Stimulated activated CD8-positive, alpha-beta memory T cell treated with anti-CD3 and anti-CD28 coated beads, Interleukin-4, amount 100 ng/mL, for 24 hours (primary cell): ENCODE measurements around the gene NRARP.
A peak's percentile ranks its signal among the peaks of the same experiment; 100 is the strongest.
"Not testable (repeated sequence)": the region's sequence is repeated elsewhere in the genome, so short reads cannot be mapped to it uniquely, and the experiment has no call there.

Source experiments
- DNase-seq: peaks from one replicate; pipeline ENCODE4 v3.0.0-alpha.2; 2020; ENCODE audit warnings: low read depth

Gene NRARP

GRCh38 chr9:137302118-137302448 is at the start of gene NRARP:
NRARP (minus strand) TSS chr9:137302271; CDS start chr9:137301928, 343 bp downstream.
- peak; percentile 85 for DNase-seq

GRCh38 chr9:137350696-137351584 is 48.9 kb upstream of the NRARP start:
- DNase-seq: no peak

GRCh38 chr9:137349471-137350033 is 47.5 kb upstream of the NRARP start:
- no peak for DNase-seq

GRCh38 chr9:137348769-137349470 is 46.8 kb upstream of the NRARP start:
- no peak for DNase-seq

- no peak for DNase-seq
These were observed 45.9 kb upstream of the NRARP start for GRCh38 chr9:137347928-137348327.

- DNase-seq: no peak
These were observed 40.4 kb upstream of the NRARP start for GRCh38 chr9:137342482-137342881.

- DNase-seq: no peak
These were observed 39.2 kb upstream of the NRARP start for GRCh38 chr9:137341227-137341626.

GRCh38 chr9:137339908-137340462 is 37.9 kb upstream of the NRARP start:
- DNase-seq: not testable (repeated sequence)

GRCh38 chr9:137339045-137339907 is 37.2 kb upstream of the NRARP start:
- no peak for DNase-seq

- no peak for DNase-seq
These were observed 34.7 kb upstream of the NRARP start for GRCh38 chr9:137336735-137337134.

- DNase-seq: no peak
These were observed 31.1 kb upstream of the NRARP start for GRCh38 chr9:137333016-137333671.

- DNase-seq: no peak
These were observed 29.9 kb upstream of the NRARP start for GRCh38 chr9:137331929-137332328.

- no peak for DNase-seq
These were observed 28.6 kb upstream of the NRARP start for GRCh38 chr9:137330689-137331088.

GRCh38 chr9:137329590-137329989 is 27.5 kb upstream of the NRARP start:
- DNase-seq: not testable (repeated sequence)

- not testable (repeated sequence) for DNase-seq
These were observed 25.8 kb upstream of the NRARP start for GRCh38 chr9:137327641-137328550.

- no peak for DNase-seq
These were observed 24.5 kb upstream of the NRARP start for GRCh38 chr9:137326445-137327065.

- DNase-seq: no peak
These were observed 23.7 kb upstream of the NRARP start for GRCh38 chr9:137325799-137326198.

- no peak for DNase-seq
These were observed 23.1 kb upstream of the NRARP start for GRCh38 chr9:137325124-137325523.

GRCh38 chr9:137323531-137324331 is 21.7 kb upstream of the NRARP start:
- no peak for DNase-seq
